GM21515 (cell line): ENCODE data around the gene RAX.
"Not testable (repeated sequence)": the region's sequence is repeated elsewhere in the genome, so short reads cannot be mapped to it uniquely, and the experiment has no call there.

Experiments used
- ATAC-seq: cut with Tn5 transposase; IDR thresholded peaks from one replicate; pipeline ENCODE4 v1.9.1; 2021; ENCODE audit not compliant: unreplicated experiment

Gene RAX

DNA sequence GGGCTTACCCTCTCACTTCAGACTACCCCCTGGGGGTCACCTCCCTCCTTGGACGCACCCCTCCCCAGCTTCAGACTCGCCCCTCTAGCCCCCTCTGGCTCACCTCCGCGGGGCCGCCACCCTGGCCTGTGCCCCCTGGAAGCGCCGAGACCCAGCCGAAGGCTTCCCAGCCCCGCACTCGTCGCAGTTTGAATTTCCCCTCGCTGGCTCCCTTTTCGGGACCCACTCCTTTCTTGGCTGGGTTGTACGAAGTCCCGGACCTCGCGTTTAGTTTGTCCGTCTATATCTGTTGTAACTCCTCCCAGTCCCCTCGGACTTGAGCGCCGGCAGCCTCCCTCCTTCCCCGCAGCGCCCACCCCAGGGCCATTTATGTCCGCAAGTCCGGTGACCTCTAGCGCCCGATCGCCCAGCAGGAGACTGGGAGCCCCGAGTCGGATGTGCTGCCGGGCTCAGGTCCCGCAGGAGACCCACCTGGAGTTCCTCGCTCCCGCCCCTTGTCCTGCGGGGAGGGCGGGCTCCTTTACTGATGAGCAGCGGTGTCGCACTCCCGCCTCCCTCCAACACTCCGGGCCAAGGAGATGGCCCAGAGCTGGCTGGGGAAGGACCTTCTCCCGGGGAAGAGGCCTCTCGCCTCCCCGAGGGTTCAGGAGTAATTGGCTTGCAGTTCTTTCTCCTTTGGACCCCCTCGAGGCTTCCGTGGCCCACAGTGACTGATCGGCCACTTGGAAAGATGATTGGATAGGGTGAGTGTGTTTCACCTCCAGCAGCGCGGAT, 692 bp upstream of the RAX start:
- ATAC-seq, result no peak

DNA sequence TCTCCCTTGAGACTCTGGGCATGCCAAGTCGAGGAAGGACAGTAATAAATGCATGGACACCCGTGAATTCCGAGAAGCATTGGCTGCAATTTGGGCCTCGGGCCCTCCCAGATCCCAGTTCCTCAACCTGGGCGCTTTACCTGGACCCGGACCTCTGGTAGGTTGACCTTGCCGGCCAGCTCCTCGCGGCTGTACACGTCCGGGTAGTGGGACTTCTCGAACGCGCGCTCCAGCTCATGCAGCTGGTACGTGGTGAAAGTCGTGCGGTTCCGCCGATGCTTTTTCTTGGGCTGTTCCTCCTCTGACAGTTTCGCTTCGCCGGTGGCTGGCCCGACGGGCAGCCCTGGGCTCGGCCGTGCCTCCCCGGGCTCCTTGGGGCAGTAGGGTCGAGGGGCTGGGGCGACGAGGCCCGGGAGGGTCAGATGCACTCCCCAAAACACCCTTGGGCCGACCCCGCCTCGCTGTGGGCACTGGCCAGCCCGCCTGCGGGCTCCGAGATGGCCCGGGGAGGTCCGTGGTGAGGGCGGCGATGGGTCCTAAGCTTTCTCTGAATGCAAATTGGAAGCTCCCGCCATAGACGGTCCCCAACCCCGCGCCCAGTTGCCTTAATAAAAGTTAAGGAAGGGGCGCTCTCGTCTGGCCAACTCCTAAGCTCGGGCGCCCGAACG, 899 bp downstream of the RAX start:
- no peak for ATAC-seq

DNA sequence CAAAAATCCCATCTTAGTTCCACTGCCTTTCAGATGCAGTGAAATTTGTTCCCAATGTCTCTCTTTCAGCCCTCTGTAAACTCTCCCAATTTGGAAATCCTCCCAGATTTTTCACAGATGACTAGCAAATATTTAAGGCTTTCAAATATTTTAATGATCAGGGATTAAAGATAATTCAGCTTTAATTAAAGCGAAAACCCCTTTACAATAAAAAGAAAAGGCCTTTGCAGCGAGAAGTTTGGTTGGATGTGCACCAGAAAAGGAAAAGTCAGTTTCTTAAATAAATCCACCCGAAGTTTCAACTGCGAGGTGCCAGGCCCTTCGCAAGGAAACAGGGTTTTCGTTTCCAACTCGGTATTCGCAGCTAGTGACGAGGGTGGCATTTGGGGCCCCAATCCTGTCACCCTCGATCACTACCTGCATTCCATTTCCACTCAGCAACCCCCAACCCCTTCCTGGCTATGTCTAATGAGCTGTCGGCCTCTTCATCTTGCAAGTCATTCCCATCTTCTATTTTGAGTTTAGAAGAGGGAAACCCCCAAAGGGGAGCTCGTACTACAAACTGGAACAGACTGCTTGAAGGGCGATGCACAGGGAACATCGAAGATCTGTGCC, 1.5 kb downstream of the RAX start:
- no peak for ATAC-seq

DNA sequence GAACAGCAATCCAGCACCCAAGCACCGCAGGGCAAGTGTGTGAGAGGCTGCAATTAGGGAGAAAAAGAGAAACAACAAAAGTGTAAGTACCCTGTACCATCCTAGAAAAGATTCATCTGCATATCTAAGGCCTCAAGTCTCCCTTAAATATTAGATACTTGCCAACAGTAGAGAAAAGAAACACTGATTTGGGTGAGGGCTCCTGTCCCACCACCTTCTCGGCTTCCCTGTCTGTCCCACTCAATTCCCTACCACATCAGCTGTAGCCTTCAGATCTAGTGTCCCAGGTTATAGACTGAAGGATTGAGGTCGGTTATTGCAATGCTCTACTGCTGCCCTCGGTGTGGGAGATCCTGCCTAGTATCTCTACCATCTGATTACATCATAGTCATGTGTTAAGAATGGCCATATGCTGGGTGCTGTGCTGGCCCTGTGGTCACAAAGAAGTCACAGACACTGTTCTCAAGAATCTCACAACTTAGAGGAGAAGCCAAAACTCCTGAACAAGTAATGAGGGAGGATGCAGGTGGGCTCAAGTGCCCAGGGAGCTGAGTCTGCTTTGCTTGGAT, 2.5 kb downstream of the RAX start:
- no peak for ATAC-seq

DNA sequence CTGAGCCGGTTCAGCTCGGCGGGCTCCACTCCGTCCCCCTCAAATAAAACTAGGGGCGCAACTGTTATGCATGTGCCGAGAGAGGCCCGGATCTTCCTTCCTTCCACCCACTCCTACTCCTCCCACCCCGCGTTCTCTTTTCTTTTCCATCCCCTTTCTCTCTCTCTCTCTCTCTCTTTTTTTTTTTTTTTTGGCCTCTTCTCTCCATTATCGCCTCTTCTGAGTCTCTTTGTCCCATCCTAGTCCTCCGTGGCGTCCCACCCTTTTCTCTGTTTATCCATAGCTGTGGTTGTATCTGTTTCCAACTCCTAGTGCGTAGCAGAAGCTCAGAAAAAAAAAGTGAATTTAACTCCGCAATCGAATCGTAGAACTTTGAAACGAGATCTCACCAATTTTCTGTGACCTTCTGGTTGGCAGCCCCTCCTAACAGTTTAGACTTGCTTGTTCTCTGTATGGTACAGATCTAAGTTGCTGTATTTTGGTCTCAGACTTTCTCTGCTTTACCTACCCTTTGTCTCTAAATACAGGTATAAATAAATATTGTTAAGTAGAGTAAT, 3.6 kb downstream of the RAX start:
- ATAC-seq, result no peak

DNA sequence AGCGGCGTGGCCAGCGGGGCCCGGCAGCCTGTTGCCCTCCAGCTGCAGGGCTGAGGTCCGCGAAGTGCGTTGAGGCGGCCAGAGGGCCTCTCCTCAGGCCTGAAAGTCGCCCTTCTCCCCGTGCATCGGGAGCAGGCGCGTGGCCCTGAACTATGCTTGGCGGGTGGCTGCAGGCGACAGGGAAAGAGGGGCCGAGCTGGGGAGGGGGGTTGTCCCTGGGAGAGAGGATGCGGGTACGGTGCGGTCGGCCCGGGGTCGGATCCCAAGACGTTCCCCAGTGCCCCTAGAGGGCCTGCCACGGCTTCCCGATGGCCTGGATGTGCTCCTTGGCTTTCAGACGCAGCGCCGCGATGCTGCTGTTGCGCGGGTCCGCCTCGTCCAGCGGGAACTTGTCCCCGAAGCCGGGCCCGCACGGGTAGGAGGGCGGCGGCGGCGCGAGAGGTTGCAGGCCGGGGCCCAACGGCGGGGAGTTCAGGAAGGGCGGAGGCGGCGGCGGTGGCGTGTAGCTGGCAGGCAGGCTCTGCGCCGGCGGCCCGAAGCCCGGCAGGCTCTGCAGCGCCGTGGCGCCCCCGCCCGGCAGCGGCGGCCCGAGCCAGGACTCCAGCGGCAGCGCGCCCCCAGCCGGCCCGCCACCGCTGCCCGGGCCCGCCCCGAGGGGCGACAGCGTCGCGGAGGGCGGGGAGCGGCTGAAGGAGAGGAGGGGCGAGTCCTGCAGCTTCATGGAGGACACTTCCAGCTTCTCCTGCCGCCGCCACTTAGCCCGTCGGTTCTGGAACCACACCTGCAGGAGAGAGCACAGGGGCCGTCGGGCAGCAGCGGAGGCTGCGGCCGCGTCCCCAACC, 4.3 kb downstream of the RAX start:
- peak; percentile 42 for ATAC-seq

DNA sequence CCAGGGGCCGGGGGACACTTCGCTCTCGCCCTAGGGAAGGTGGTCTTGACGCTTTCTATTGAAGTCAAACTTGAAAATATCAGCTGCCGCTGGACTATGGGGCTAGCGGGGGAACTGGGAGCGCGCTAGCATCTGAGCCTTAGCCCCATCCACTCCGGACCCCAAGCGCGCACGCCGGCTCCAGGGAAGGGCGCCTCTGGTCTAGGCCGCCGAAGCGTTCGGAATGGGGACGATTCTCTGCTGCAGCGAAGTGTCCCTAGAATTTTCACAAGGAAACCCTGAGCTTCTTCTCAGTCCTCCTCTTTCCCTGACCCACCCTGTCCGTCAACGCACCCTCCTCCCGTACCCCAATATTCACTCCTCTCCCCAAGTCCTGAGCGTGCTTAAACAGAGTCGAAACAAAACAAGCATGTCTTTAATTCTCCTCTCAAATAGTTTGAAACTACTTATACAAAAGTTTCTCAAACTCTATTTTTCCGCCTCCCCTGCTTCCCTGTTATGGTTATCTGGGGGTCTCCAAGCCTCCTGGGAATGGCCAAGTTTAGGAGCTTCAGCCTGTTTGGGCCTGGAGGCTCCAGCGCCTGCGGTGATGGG, 5.0 kb downstream of the RAX start:
- no peak for ATAC-seq

- ATAC-seq, result no peak
Observed at GRCh38 chr18:59267503-59268126, 5.6 kb downstream of the RAX start.

GRCh38 chr18:59266886-59267502, 6.3 kb downstream of the RAX start:
- no peak for ATAC-seq

DNA sequence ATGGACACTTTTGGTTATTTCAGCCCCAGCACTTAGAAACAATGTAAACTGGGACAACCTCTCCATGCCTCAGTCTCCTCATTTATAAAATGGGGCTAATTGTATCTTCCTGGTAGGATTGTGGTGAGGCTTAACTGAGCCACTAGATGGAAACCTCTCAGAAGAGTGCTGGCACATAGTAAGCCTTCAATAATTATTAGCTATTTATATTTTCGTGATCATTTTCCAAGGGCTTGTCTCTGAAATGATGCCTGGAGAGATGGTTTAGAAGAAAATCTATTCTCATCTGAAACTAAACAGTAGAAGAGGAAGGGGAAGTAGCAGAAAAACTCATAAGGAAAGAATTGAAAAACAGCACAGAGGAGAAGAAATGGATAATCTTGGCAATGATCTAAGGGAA, 6.8 kb downstream of the RAX start:
- ATAC-seq, result no peak

DNA sequence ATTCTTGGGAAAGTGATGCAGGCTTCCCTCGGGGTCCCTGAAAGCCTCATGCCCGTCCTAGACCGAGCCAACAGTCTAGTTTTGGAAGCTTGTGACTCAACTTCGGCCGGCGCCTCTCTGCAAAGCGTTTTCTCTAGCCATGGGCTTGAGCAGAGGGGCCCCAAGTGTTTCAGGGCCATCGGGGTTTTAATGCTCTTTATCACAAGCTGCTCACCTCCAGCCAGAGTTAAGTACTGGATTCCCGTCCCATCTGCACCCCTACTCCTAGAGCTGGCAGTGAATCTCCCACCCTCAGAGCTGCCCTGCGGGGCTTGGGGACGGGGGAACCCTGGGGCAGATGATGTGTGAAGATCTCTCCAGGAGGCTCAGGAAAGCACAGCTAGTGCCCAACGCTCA, 7.3 kb downstream of the RAX start:
- no peak for ATAC-seq

GRCh38 chr18:59265246-59265973, 7.8 kb downstream of the RAX start:
- peak; percentile 61 for ATAC-seq

GRCh38 chr18:59264651-59265245, 8.5 kb downstream of the RAX start:
- no peak for ATAC-seq

DNA sequence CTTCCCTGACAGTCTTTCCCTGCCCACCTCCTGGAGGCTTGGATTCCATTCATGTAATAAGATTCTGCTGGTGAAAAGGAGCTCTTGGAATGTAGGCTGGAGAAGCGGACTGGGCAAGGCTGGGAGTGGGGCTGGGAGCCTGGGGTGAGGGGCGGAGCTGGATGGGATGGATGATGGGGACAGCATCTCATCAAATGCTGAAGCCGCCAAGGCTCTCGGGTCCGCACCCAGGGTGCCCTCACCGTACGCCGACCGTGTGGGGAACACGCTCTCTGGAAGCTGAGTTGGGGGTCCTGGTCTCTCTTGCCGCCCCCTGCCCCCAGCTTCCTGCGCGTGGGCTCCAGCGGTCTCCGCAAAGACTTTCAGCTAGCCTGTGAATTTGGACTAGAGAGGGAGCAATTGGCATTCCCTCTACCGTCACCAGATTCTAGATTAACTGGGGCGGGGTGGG, 9.1 kb downstream of the RAX start:
- ATAC-seq, result no peak

GRCh38 chr18:59263661-59264060, 9.6 kb downstream of the RAX start:
- ATAC-seq, result no peak

DNA sequence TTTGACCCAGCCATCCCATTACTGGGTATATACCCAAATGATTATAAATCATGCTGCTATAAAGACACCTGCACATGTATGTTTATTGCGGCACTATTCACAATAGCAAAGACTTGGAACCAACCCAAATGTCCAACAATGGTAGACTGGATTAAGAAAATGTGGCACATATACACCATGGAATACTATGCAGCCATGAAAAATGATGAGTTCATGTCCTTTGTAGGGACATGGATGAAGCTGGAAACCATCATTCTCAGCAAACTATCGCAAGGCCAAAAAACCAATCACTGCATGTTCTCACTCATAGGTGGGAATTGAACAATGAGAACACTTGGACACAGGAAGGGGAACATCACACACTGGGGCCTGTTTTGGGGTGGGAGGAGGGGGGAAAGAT, 11.0 kb downstream of the RAX start:
- ATAC-seq, result not testable (repeated sequence)

DNA sequence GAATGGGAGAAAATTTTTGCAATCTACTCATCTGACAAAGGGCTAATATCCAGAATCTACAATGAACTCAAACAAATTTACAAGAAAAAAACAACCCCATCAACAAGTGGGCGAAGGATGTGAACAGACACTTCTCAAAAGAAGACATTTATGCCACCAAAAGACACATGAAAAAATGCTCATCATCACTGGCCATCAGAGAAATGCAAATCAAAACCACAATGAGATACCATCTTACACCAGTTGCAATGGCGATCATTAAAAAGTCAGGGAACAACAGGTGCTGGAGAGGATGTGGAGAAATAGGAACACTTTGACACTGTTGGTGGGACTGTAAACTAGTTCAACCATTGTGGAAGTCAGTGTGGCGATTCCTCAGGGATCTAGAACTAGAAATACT, 11.4 kb downstream of the RAX start:
- not testable (repeated sequence) for ATAC-seq

- ATAC-seq, result not testable (repeated sequence)
Observed at GRCh38 chr18:59255491-59255890, 17.8 kb downstream of the RAX start.
